Natural killer cell (primary cell): ENCODE results near the gene RELT. TPM values are rescaled to one million over a fixed set of nuclear protein-coding genes. Genes with fewer than 3 reads are reported as not detected.

ENCODE experiments used
- ATAC-seq, 3 donors: fragments of 150-1000 bp in 2 of 3; fragments of 200-7000 bp in 1 of 3; cut with Tn5 transposase; 1 replicate in 1 of 3; 2 replicates in 2 of 3; pipeline ENCODE4 v1.10.0; 2021; ENCODE audit warnings: mild to moderate bottlenecking in 2 of 3, moderate library complexity in 2 of 3
- DNase-seq, 2 donors: peaks; one replicate each; pipeline versions ENCODE4 v3.0.0 to v3.0.0-alpha.2; 2013 to 2021; ENCODE audit warnings: mixed read lengths in 1 of 2
- H3K27ac ChIP-seq: one replicate; pipeline ENCODE4 v1.5.1; 2013; ENCODE audit warnings: mild to moderate bottlenecking, low read length
- H3K27me3 ChIP-seq: one replicate; pipeline ENCODE4 v1.6.1; 2013; ENCODE audit warnings: low read length; ENCODE audit not compliant: control insufficient read depth, insufficient read depth
- H3K36me3 ChIP-seq: one replicate; pipeline ENCODE4 v1.6.1; 2013; ENCODE audit warnings: low read length; ENCODE audit not compliant: control insufficient read depth, insufficient read depth
- H3K4me1 ChIP-seq: one replicate; pipeline ENCODE4 v1.6.1; 2013; ENCODE audit warnings: low read length; ENCODE audit not compliant: control insufficient read depth, insufficient read depth
- H3K4me3 ChIP-seq: one replicate; pipeline ENCODE4 v1.5.1; 2013; ENCODE audit warnings: low read length
- H3K9me3 ChIP-seq: one replicate; pipeline ENCODE4 v1.6.1; 2013; ENCODE audit warnings: low read length; ENCODE audit not compliant: control insufficient read depth, insufficient read depth
- H3K27ac Mint-ChIP-seq, 2 donors: one replicate each; pipeline ENCODE4 v1.8.0; 2022; ENCODE audit warnings: mild to moderate bottlenecking in 2 of 2, mixed read lengths in 2 of 2, moderate library complexity in 1 of 2
- H3K27me3 Mint-ChIP-seq, 2 donors: one replicate each; pipeline ENCODE4 v1.8.0; 2022; ENCODE audit warnings: low read depth in 2 of 2, mixed read lengths in 2 of 2
- H3K36me3 Mint-ChIP-seq: one replicate; pipeline ENCODE4 v1.8.0; 2022; ENCODE audit warnings: mixed read lengths
- H3K4me1 Mint-ChIP-seq, 2 donors: one replicate each; pipeline ENCODE4 v1.8.0; 2022; ENCODE audit warnings: mixed read lengths in 2 of 2
- H3K4me3 Mint-ChIP-seq: one replicate; pipeline ENCODE4 v1.8.0; 2022; ENCODE audit warnings: mild to moderate bottlenecking, moderate library complexity, mixed read lengths
- H3K9me3 Mint-ChIP-seq, 2 donors: one replicate each; pipeline ENCODE4 v1.8.0; 2022; ENCODE audit warnings: mixed read lengths in 2 of 2
- WGBS: methylation state at CpG from one replicate; pipeline ENCODE4 v1.1.7; 2013; ENCODE audit warnings: missing lambda C conversion rate; ENCODE audit not compliant: insufficient coverage; 5-methylcytosine and 5-hydroxymethylcytosine counted together
- intact Hi-C: fragments of 100-400 bp; cut with micrococcal nuclease; formaldehyde crosslinking; loops from one replicate; pipeline ENCODE4 v1.14.2; 2022
- total RNA-seq, 4 donors: library from RNA; stranded (reverse); fragments of 120-200 nt in 1 of 4; gene quantifications; one replicate each; pipeline versions ENCODE4 v1.2.3 to v1.2.4, GENCODE V29; 2013 to 2022
- TF ChIP-seq, protein P1 (sequence below): fragments of 200-600 bp; IDR thresholded peaks from one replicate; pipeline ENCODE4 v1.8.0; 2022; ENCODE audit warnings: antibody characterized with exemption

Gene RELT
- total RNA-seq, 3 donors from 2014 or later (not counting 1 experiment from before 2014, with no cell fraction given) = 132 to 264 (median 151) TPM

DNA sequence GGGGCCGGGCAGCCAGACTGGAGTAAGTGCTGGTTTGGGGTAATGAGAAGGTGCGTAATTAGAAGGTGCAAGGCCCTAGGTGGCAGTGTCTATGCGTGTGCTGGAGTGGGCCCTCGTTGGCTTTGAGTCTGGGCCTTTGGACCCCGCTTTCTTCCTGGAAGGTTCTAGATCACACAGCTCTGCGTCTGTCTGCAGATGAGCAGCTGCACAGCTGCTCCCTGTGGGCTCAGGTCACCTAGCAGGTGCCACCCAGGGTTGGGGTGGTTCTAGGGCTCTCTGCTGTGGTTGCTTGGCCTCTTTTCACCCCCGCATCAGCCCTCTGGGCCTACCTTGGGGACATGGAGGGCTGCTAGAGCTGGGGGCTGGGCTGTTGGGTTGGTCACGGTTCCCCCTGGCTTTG is 10.3 kb downstream of the RELT start:
- Histone ChIP-seq H3K9me3 (no peaks in the 10 kb centered on the region), H3K4me3 (no peak overlapping the region), H3K36me3 (peaks cover 4% of the 10 kb centered on the region), H3K27me3 (no peaks in the 10 kb centered on the region), H3K4me1 (peaks cover 87% of the 10 kb centered on the region), H3K27ac (peak overlapping the region; percentile 87)
- DNase-seq (no peak), ATAC-seq (no peak)
- intact Hi-C loops = no loop called here
- 71% methylated on average over 7 of the region's 8 CpGs for WGBS
- H3K27me3 Mint-ChIP-seq = no peaks in the 10 kb centered on the region
- H3K9me3 Mint-ChIP-seq = no peaks in the 10 kb centered on the region
- H3K4me1 Mint-ChIP-seq = peaks cover 48 to 74% of the 10 kb centered on the region in 2 donors
- peak overlapping the region; percentile 78 to 85 for H3K27ac Mint-ChIP-seq
- no peaks in the 10 kb centered on the region for H3K36me3 Mint-ChIP-seq
- H3K4me3 Mint-ChIP-seq = no peak overlapping the region
- TF ChIP-seq, protein P1, sequence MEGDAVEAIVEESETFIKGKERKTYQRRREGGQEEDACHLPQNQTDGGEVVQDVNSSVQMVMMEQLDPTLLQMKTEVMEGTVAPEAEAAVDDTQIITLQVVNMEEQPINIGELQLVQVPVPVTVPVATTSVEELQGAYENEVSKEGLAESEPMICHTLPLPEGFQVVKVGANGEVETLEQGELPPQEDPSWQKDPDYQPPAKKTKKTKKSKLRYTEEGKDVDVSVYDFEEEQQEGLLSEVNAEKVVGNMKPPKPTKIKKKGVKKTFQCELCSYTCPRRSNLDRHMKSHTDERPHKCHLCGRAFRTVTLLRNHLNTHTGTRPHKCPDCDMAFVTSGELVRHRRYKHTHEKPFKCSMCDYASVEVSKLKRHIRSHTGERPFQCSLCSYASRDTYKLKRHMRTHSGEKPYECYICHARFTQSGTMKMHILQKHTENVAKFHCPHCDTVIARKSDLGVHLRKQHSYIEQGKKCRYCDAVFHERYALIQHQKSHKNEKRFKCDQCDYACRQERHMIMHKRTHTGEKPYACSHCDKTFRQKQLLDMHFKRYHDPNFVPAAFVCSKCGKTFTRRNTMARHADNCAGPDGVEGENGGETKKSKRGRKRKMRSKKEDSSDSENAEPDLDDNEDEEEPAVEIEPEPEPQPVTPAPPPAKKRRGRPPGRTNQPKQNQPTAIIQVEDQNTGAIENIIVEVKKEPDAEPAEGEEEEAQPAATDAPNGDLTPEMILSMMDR = no peak

DNA sequence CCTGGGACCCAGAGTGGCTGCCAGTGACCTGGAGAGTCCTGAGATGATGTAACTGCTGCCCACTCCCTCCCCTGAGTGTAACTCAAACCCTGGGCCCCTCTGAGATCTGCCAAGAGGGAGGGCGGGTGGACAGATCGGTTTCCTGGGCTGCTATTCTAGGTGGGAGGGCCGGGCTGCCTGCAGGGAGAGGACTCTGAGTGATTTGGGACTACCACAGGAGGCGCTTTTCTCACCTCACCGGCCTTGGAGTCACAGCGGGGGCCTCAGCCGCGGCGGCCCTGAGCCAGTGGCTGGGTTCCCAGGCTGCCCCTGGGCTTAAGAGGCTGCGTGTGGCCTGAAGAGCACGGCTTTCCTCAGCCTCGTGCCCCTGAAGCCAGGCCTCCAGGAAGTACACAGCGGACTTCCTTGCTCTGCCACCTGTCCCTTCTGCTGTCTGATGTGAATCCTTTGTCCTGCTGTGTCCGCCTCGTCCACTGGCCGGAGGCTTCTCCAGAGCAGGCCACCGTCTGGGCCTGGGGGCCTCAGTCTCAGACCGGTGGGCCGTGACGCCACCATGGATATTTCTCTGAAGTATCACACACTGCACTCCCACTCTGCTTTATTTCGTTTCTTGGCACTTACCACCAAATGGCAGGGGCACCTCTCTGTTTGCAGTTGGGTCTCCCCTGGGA is 11.5 kb downstream of the RELT start:
- Mint-ChIP-seq H3K4me3 (peak overlapping the region; percentile 43), H3K27ac (peak overlapping the region; percentile 78 to 85), H3K27me3 (no peaks in the 10 kb centered on the region), H3K36me3 (no peaks in the 10 kb centered on the region), H3K4me1 (peaks cover 48 to 67% of the 10 kb centered on the region in 2 donors), H3K9me3 (no peaks in the 10 kb centered on the region)
- Histone ChIP-seq H3K36me3 (peaks cover 4% of the 10 kb centered on the region), H3K27me3 (no peaks in the 10 kb centered on the region), H3K27ac (peak overlapping the region; percentile 87), H3K4me3 (no peak overlapping the region), H3K4me1 (peaks cover 75% of the 10 kb centered on the region), H3K9me3 (no peaks in the 10 kb centered on the region)
- TF ChIP-seq, protein P1 = no peak
- WGBS = 84% methylated on average over 21 of the region's 21 CpGs
- intact Hi-C loops = no loop called here
- ATAC-seq = no peak
- DNase-seq = no peak

DNA sequence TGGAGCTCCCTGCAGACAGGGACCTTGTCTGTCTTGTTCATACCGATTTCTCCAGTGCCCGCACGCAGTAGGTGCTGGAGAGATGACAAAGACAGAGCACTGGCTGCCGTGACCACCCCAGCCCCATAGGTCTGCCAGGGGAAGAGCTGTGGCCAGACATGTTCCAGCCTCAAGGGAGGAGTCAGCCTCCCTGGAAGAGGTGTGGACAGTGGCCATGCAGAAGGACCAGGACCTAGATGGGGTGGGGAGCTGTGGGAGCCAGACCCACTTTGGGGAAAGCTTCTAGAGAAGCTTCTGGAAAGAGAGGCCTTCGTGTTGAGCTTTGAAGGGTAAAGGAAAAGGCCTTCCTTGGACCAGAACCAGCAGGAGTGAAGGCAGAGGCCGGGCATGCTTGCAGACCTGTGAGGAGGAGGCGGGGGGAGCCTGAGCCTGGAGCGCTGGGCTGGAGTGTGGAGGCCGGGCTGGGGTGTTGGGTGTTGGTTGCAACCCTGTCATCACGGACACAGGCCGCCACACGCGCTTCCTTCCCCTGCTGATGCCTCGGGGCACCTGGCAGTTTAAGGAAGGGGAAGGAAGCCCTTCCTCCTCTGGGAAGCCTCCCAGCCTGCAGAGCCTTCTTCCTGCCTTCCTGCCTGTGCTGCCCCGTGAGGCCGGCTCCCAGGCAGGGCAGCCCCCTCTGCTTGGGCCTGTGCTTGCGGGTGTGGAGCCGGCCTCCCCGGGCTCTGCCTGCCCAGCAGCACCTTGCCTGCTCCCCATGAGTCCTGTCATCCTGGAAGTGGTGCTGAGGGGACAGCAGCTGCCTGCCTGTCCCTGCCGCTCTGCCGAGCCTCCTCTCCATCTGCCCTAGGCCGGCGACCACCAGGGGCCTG is 12.3 kb downstream of the RELT start:
- TF ChIP-seq, protein P1 = no peak
- peaks cover 45 to 62% of the 10 kb centered on the region in 2 donors for H3K4me1 Mint-ChIP-seq
- H3K27me3 Mint-ChIP-seq = no peaks in the 10 kb centered on the region
- ATAC-seq (no peak), DNase-seq (no peak)
- no peaks in the 10 kb centered on the region for H3K9me3 Mint-ChIP-seq
- peak overlapping the region; percentile 43 for H3K4me3 Mint-ChIP-seq
- H3K27ac Mint-ChIP-seq = peak overlapping the region; percentile 78 to 85
- H3K9me3 ChIP-seq = no peaks in the 10 kb centered on the region
- peaks cover 4% of the 10 kb centered on the region for H3K36me3 ChIP-seq
- no peaks in the 10 kb centered on the region for H3K27me3 ChIP-seq
- peaks cover 67% of the 10 kb centered on the region for H3K4me1 ChIP-seq
- intact Hi-C loops = no loop called here
- peak overlapping the region; percentile 87 for H3K27ac ChIP-seq
- no peak overlapping the region for H3K4me3 ChIP-seq
- WGBS = 66% methylated on average over 23 of the region's 23 CpGs
- H3K36me3 Mint-ChIP-seq = no peaks in the 10 kb centered on the region
